ENCODE data around the gene NARS2. TPM values are rescaled to one million over a fixed set of nuclear protein-coding genes. Genes with fewer than 3 reads are reported as not detected.

NARS2 gene
- total and polyA plus RNA-seq, 10 of the 15 experiments (the other 5 are each of a cell fraction or from before 2014, with no cell fraction given), result 22.2 to 45.3 (median 36.3) TPM

- FAIRE-seq (no peak), ATAC-seq (no peak), DNase-seq (ENCODE audit: low read depth, low spot score) (no peak)
- Histone ChIP-seq H2AFZ (ENCODE audit: control insufficient read depth, low read depth, low read length) (no peak overlapping the region), H3K36me3 (ENCODE audit: control insufficient read depth in 2 of 2, insufficient read depth in 2 of 2, low read length in 1 of 2) (no peaks in the 10 kb centered on the region), H3K4me1 (ENCODE audit: control insufficient read depth, insufficient read depth, low read length) (no peaks in the 10 kb centered on the region), H3K9ac (ENCODE audit: control insufficient read depth, insufficient read depth, low read length) (no peak overlapping the region), H3K79me2 (ENCODE audit: control insufficient read depth, insufficient read depth, low read length) (no peaks in the 10 kb centered on the region), H3K27me3 (replicated peaks in 1 of 2; ENCODE audit: control insufficient read depth in 2 of 2, insufficient read depth in 2 of 2, low read length in 1 of 2) (no peaks in the 10 kb centered on the region), H3K9me3 (replicated peaks; ENCODE audit: control insufficient read depth, insufficient read depth, low read length) (no peaks in the 10 kb centered on the region), H4K20me1 (ENCODE audit: control insufficient read depth, insufficient read depth) (no peaks in the 10 kb centered on the region), H3K4me2 (ENCODE audit: control insufficient read depth, insufficient read depth) (no peak overlapping the region), H3K27ac (ENCODE audit: control insufficient read depth, insufficient read depth) (no peak overlapping the region), H3K4me3 (no peak overlapping the region)
- RAD21 ChIA-PET (ENCODE audit: unreplicated experiment), result no interaction called here
- CTCF ChIA-PET, result interaction anchor here (1.7 kb wide), 1 partner anchor 9 kb away, joined by 5 read pairs; no protein-coding TSS in a partner anchor
- POLR2A ChIA-PET, result no interaction called here
- no peak for TF ChIP-seq MTA3 (IDR thresholded peaks at IDR 0.05; ENCODE audit: borderline replicate concordance, low read length)
- TF ChIP-seq YBX1 (IDR thresholded peaks at IDR 0.05), result no peak
- no peak for TF ChIP-seq PKNOX1 (IDR thresholded peaks at IDR 0.05)
- no peak for TF ChIP-seq ZNF592 (IDR thresholded peaks at IDR 0.05)
- TF ChIP-seq BHLHE40 (IDR thresholded peaks at IDR 0.05; ENCODE audit: borderline replicate concordance in 1 of 2, low read depth in 2 of 2, low read length in 1 of 2), result no peak
- SMC1A ChIA-PET (ENCODE audit: uncharacterized antibody, unreplicated experiment), result no interaction called here
- intact Hi-C loops (cut with micrococcal nuclease; ENCODE audit: unreplicated experiment) (no loop called here), in situ Hi-C loops (cut with MboI) (no loop called here)
- 13% methylated on average over 3 of the region's 3 CpGs for WGBS (ENCODE audit: insufficient coverage, insufficient replicate concordance, low lambda C conversion rate, missing lambda C conversion rate)
- BruUV-seq (replicated peaks), result no TSS peak
Observed at GRCh38 chr11:78594814-78595213, 20.1 kb upstream of the NARS2 start.
